Motor neuron (in vitro differentiated cells): ENCODE results near the gene CPA4. TPM values are rescaled to one million over a fixed set of nuclear protein-coding genes. Genes with fewer than 3 reads are reported as not detected.
A peak's percentile ranks its signal among the peaks of the same experiment; 100 is the strongest.
"Not testable (repeated sequence)": the region's sequence is repeated elsewhere in the genome, so short reads cannot be mapped to it uniquely, and the experiment has no call there.

Source experiments
- ATAC-seq, 8 experiments: fragments of 200-7000 bp; cut with Tn5 transposase; replicated peaks in 6 of 8; 2 replicates each; pipeline ENCODE4 v1.8.0; 2021; ENCODE audit warnings: mild to moderate bottlenecking in 8 of 8, moderate library complexity in 8 of 8
- H3K27ac ChIP-seq, 2 donors: fragments of 250-450 bp; sonication (Bioruptor Pico); 2 replicates each; pipeline ENCODE4 v1.9.0; 2021; ENCODE audit warnings: antibody characterized with exemption in 2 of 2, mild to moderate bottlenecking in 2 of 2, moderate library complexity in 1 of 2
- H3K4me1 ChIP-seq, 2 donors: fragments of 250-450 bp; sonication (Bioruptor Pico); replicated peaks in 1 of 2; 2 replicates each; pipeline ENCODE4 v1.6.1; 2021; ENCODE audit warnings: antibody characterized with exemption in 2 of 2, mild to moderate bottlenecking in 2 of 2, moderate library complexity in 1 of 2
- H3K4me3 ChIP-seq, 5 donors: fragments of 250-450 bp; sonication (Bioruptor Pico); 2 replicates each; pipeline ENCODE4 v1.9.0; 2021; ENCODE audit warnings: antibody characterized with exemption in 5 of 5, mild to moderate bottlenecking in 5 of 5, moderate library complexity in 4 of 5
- WGBS, 10 experiments: fragments of 450-650 bp; shearing (Covaris generic); methylation state at CpG; one replicate each; pipeline ENCODE4 v1.0.0; 2022; 5-methylcytosine and 5-hydroxymethylcytosine counted together
- in situ Hi-C, 9 experiments: fragments of 400-800 bp; cut with MboI; loops; one replicate each; pipeline ENCODE4 v1.15.0; 2021; ENCODE audit warnings: low sequenced_read_pairs in 9 of 9, low pct_unique_long_range_greater_than_20kb in 2 of 9; ENCODE audit not compliant: unreplicated experiment in 9 of 9
- total RNA-seq, 8 experiments: library from RNA; unstranded; fragments of 300-600 nt; gene quantifications; 2 replicates each; pipeline versions ENCODE4 v1.2.3 to v1.2.4, GENCODE V29; 2022

CPA4 gene
- total RNA-seq: 100 to 1,000 TPM in 1 of 8 experiments, 10 to 100 TPM in 3, under 1 TPM in 4; 0.05 to 538 (median 5.4) TPM

- H3K27ac ChIP-seq: no peak within 1 kb of the TSS
- peaks cover 9 to 16% of the 10 kb centered on the region in 2 donors for H3K4me1 ChIP-seq
- WGBS, 10 experiments: 56 to 94% (median 72%) methylated on average over 1 of the region's 1 CpG; no CpG with 5 or more reads in 6 of the 10 experiments
Measured at GRCh38 chr7:130292682-130293257, at the start of gene CPA4. TSS of gene CPA4 (plus strand) at chr7:130293161. CDS start at chr7:130293181, 20 bp downstream.

GRCh38 chr7:130243486-130243885, 49.5 kb upstream of the CPA4 start:
- peak in 2 of 8 experiments; percentile 53 to 70 for ATAC-seq
- H3K4me1 ChIP-seq, H3K4me3 ChIP-seq, H3K27ac ChIP-seq: not testable (repeated sequence)
- in situ Hi-C loops: loop anchor here in 1 of 9 experiments (25.0 kb wide), 1 partner anchor 469 kb away; no protein-coding TSS in a partner anchor
- WGBS, 10 experiments: 0 to 100% (median 83%) methylated on average over 1 of the region's 1 CpG; no CpG with 5 or more reads in 2 of the 10 experiments

More at GRCh38 chr7:130292682-130293257, at the start of gene CPA4:
- no peak within 1 kb of the TSS for H3K4me3 ChIP-seq
- in situ Hi-C loops: loop anchor here in 1 of 9 experiments (25.0 kb wide), 1 partner anchor 195 kb away; the partner anchor contains the start of gene MEST
- peak in 5 of 8 experiments; percentile 6 to 93 (median 44) for ATAC-seq

- WGBS, 10 experiments: 56 to 100% (median 100%) methylated on average over 1 of the region's 1 CpG; no CpG with 5 or more reads in 3 of the 10 experiments
- in situ Hi-C loops: loop anchor here in 1 of 9 experiments (25.0 kb wide), 1 partner anchor 466 kb away; no protein-coding TSS in a partner anchor
- not testable (repeated sequence) for H3K4me3 ChIP-seq, ATAC-seq, H3K27ac ChIP-seq, H3K4me1 ChIP-seq
Measured at GRCh38 chr7:130246491-130246890, 46.5 kb upstream of the CPA4 start.

- not testable (repeated sequence) for ATAC-seq, H3K4me1 ChIP-seq, H3K4me3 ChIP-seq, H3K27ac ChIP-seq
- in situ Hi-C loops: loop anchor here in 1 of 9 experiments (25.0 kb wide), 1 partner anchor 463 kb away; no protein-coding TSS in a partner anchor
- 44 to 100% (median 100%) methylated on average over 3 to 4 of the region's 5 CpGs; no CpG with 5 or more reads in 5 of the 10 experiments for whole genome bisulfite sequencing, 10 experiments
Measured at GRCh38 chr7:130248842-130249241, 44.1 kb upstream of the CPA4 start.

GRCh38 chr7:130249626-130250025, 43.3 kb upstream of the CPA4 start:
- in situ Hi-C loops: loop anchor here in 1 of 9 experiments (25.0 kb wide), 1 partner anchor 463 kb away; no protein-coding TSS in a partner anchor
- 92 to 100% (median 100%) methylated on average over 1 to 3 of the region's 3 CpGs; no CpG with 5 or more reads in 5 of the 10 experiments for WGBS, 10 experiments

GRCh38 chr7:130254555-130254954, 38.4 kb upstream of the CPA4 start:
- Histone ChIP-seq H3K4me1 (peaks cover 0 to 7% of the 10 kb centered on the region in 2 donors), H3K27ac (no peak overlapping the region), H3K4me3 (no peak overlapping the region)
- in situ Hi-C loops: no loop called here
- no peak for ATAC-seq
- 40 to 59% methylated on average over 1 to 3 of the region's 6 CpGs; no CpG with 5 or more reads in 8 of the 10 experiments for WGBS, 10 experiments

More at GRCh38 chr7:130249626-130250025, 43.3 kb upstream of the CPA4 start:
- H3K4me3 ChIP-seq, ATAC-seq, H3K4me1 ChIP-seq, H3K27ac ChIP-seq: not testable (repeated sequence)

GRCh38 chr7:130256704-130257103, 36.3 kb upstream of the CPA4 start:
- Histone ChIP-seq H3K27ac (no peak overlapping the region), H3K4me1 (peaks cover 0 to 7% of the 10 kb centered on the region in 2 donors), H3K4me3 (no peak overlapping the region)
- 8 to 90% (median 32%) methylated on average over 1 to 2 of the region's 2 CpGs; no CpG with 5 or more reads in 4 of the 10 experiments for WGBS, 10 experiments
- in situ Hi-C loops: no loop called here
- ATAC-seq: peak in 5 of 8 experiments; percentile 29 to 72 (median 39)

- Histone ChIP-seq H3K27ac (no peak overlapping the region), H3K4me1 (peaks cover 7% of the 10 kb centered on the region in 2 donors), H3K4me3 (no peak overlapping the region)
- 0 to 83% (median 39%) methylated on average over 1 of the region's 1 CpG; no CpG with 5 or more reads in 2 of the 10 experiments for WGBS, 10 experiments
- no peak for ATAC-seq
- in situ Hi-C loops: no loop called here
Measured at GRCh38 chr7:130258494-130259078, 34.4 kb upstream of the CPA4 start.

- peaks cover 0 to 7% of the 10 kb centered on the region in 2 donors for H3K4me1 ChIP-seq
- H3K4me3 ChIP-seq: no peak overlapping the region
- no peak overlapping the region for H3K27ac ChIP-seq
- in situ Hi-C loops: no loop called here
- WGBS, 10 experiments: 60 to 100% (median 100%) methylated on average over 1 to 2 of the region's 2 CpGs; no CpG with 5 or more reads in 5 of the 10 experiments
- ATAC-seq: no peak
Measured at GRCh38 chr7:130262448-130262847, 30.5 kb upstream of the CPA4 start.

GRCh38 chr7:130263130-130263529, 29.8 kb upstream of the CPA4 start:
- in situ Hi-C loops: no loop called here
- 17 to 100% (median 83%) methylated on average over 1 to 2 of the region's 2 CpGs; no CpG with 5 or more reads in 4 of the 10 experiments for WGBS, 10 experiments
- peak overlapping the region in 1 of 2 donors; percentile 33 for H3K27ac ChIP-seq
- peaks cover 0 to 7% of the 10 kb centered on the region in 2 donors for H3K4me1 ChIP-seq
- no peak overlapping the region for H3K4me3 ChIP-seq
- ATAC-seq: no peak

- 83 to 100% (median 93%) methylated on average over 1 to 3 of the region's 3 CpGs for WGBS, 10 experiments
- no peak within 1 kb of the TSS for H3K27ac ChIP-seq
- in situ Hi-C loops: no loop called here
- no peak within 1 kb of the TSS for H3K4me3 ChIP-seq
- no peak for ATAC-seq
- peaks cover 6 to 14% of the 10 kb centered on the region in 2 donors for H3K4me1 ChIP-seq
Measured at GRCh38 chr7:130266258-130266960, 26.6 kb upstream of the CPA4 start, which contains the start of gene CPA2. TSS of gene CPA2 (plus strand) at chr7:130266863. CDS start at chr7:130266882, 19 bp downstream.

- Histone ChIP-seq H3K27ac (no peak overlapping the region), H3K4me3 (no peak overlapping the region), H3K4me1 (peaks cover 12 to 20% of the 10 kb centered on the region in 2 donors)
- WGBS, 10 experiments: 80% methylated on average over 1 of the region's 1 CpG; no CpG with 5 or more reads in 9 of the 10 experiments
- no peak for ATAC-seq
- in situ Hi-C loops: no loop called here
Measured at GRCh38 chr7:130266961-130267321, 26.0 kb upstream of the CPA4 start.
